ENCODE data around the gene IL1RAP.

GRCh38 chr3:190618330-190619030 is 104.6 kb downstream of the IL1RAP start:
- TF ChIP-seq CTCF (IDR thresholded peaks at IDR 0.05; ENCODE audit: extremely low read depth in 1 of 2, insufficient read depth in 1 of 2, low read depth in 1 of 2, low read length in 2 of 2): no peak
- no peak for TF ChIP-seq EZH2 (IDR thresholded peaks at IDR 0.05; ENCODE audit: borderline replicate concordance, low read depth, low read length, severe bottlenecking)
- TF ChIP-seq JUN (IDR thresholded peaks at IDR 0.05; ENCODE audit: borderline replicate concordance, insufficient read depth, insufficient read length, low read depth): no peak
- TF ChIP-seq POLR2AphosphoS5 (IDR thresholded peaks at IDR 0.05; ENCODE audit: insufficient read depth, low read depth, low read length): no peak

Measured in endothelial cell of umbilical vein (primary cell).